Measurements from ENCODE around the gene GABRD. TPM values are rescaled to one million over a fixed set of nuclear protein-coding genes. Genes with fewer than 3 reads are reported as not detected.

The GABRD gene
- total RNA-seq, 1 donor from 2014 or later, result not detected

DNA sequence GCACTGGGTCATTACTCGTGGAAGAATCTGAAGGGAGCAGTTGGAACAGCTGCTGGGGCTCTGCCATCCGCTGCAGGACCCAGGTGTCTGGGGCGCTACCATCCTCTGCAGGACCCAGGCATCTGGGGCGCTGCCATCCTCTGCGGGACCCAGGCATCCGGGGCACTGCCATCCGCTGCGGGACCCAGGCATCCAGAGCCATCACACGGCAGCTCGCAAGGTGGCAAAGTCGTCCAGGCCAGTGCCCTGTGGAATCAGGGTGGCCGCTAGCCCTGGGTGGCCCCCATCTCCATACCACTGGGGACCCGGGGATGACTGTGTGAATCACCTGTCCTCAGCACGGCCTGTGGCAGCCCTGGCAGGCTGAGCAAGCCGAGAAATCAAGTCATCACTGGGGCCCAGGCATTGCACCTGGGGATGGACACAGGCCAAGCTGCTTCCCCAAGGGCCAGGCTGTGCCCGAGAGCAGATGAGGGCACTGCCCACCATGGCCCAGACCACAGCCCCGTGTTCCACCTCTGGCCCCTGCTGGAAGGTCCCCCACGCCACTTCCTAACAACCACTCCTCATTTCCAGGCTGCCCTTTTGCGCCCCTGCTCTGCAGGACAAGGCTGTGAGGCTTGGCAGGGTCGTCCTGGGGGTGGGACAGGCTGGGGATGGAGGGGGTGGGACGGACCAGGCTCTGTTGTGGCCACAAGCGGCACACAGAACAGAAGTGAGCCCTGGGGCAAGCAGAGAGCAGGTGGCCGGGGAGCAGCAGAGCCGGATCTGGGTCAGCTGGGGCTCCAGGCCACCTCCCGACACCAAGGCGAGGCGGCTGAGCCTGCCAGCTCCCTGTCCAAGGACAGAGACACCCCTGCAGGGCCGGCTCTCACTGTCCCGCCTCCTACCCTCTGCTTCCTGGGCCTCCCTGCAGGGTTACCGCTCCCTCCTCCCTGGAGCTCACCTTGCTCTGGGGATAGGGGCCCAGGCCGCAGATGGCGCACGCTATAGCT, 12.7 kb downstream of the GABRD start:
- Histone ChIP-seq H3K79me2 (ENCODE audit: insufficient read depth, low read length) (no peaks in the 10 kb centered on the region), H3K27ac (ENCODE audit: low read depth, low read length) (no peak overlapping the region), H3K4me2 (ENCODE audit: low read length) (no peak overlapping the region), H3K36me3 (ENCODE audit: insufficient read depth, low read length) (no peaks in the 10 kb centered on the region), H4K20me1 (ENCODE audit: insufficient read depth, low read length) (no peaks in the 10 kb centered on the region), H3K4me3 (ENCODE audit: insufficient read depth, low read depth, low read length) (no peak overlapping the region), H3K27me3 (ENCODE audit: insufficient read depth, low read length) (no peaks in the 10 kb centered on the region), H3K9ac (ENCODE audit: low read length) (no peak overlapping the region), H2AFZ (ENCODE audit: low read depth, low read length) (no peak overlapping the region), H3K9me3 (ENCODE audit: insufficient read depth, low read depth, low read length) (no peaks in the 10 kb centered on the region), H3K4me1 (ENCODE audit: insufficient read depth, low read length) (no peaks in the 10 kb centered on the region)
- Mint-ChIP-seq H3K9me3 (ENCODE audit: unreplicated experiment) (no peaks in the 10 kb centered on the region), H3K27me3 (ENCODE audit: low read depth, unreplicated experiment) (peaks cover 32% of the 10 kb centered on the region), H3K36me3 (ENCODE audit: low read depth, unreplicated experiment) (no peaks in the 10 kb centered on the region), H3K27ac (ENCODE audit: unreplicated experiment) (no peak overlapping the region), H3K4me1 (ENCODE audit: low read depth, unreplicated experiment) (no peaks in the 10 kb centered on the region), H3K4me3 (ENCODE audit: unreplicated experiment) (no peak overlapping the region)
- TF ChIP-seq, protein P1, sequence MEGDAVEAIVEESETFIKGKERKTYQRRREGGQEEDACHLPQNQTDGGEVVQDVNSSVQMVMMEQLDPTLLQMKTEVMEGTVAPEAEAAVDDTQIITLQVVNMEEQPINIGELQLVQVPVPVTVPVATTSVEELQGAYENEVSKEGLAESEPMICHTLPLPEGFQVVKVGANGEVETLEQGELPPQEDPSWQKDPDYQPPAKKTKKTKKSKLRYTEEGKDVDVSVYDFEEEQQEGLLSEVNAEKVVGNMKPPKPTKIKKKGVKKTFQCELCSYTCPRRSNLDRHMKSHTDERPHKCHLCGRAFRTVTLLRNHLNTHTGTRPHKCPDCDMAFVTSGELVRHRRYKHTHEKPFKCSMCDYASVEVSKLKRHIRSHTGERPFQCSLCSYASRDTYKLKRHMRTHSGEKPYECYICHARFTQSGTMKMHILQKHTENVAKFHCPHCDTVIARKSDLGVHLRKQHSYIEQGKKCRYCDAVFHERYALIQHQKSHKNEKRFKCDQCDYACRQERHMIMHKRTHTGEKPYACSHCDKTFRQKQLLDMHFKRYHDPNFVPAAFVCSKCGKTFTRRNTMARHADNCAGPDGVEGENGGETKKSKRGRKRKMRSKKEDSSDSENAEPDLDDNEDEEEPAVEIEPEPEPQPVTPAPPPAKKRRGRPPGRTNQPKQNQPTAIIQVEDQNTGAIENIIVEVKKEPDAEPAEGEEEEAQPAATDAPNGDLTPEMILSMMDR (IDR thresholded peaks at IDR 0.05; ENCODE audit: insufficient read depth, low read depth, low read length), result no peak
- no peak for TF ChIP-seq EZH2 (IDR thresholded peaks at IDR 0.05; ENCODE audit: insufficient read depth, low read length)
- no peak for DNase-seq (ENCODE audit: low read depth)
- no peak for FAIRE-seq

DNA sequence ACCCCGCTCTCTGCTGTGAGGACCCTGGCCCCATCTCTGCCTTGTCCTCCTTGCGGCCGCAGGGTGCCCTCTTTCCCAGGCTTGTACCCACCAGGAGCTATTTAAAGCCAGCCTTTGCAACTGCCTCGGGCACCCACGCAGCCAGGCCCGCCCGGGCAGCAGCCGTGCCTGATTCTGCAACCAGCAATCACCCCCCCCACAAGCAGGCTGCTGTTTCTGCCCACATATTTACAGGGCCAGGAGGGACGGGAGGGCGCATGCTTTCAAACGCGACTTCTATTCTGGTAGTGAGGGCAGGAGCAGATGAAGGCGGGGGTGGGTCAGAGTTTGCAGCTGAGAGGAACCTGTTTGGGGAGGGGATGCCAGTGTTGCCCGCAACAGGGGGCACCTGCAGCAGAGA, 13.6 kb downstream of the GABRD start:
- no peak for FAIRE-seq
- H3K4me1 Mint-ChIP-seq (ENCODE audit: low read depth, unreplicated experiment), result no peaks in the 10 kb centered on the region
- no peak overlapping the region for H3K4me2 ChIP-seq (ENCODE audit: low read length)

More for the DNA sequence above, 13.6 kb downstream of the GABRD start:
- no peak for DNase-seq (ENCODE audit: low read depth)
- no peaks in the 10 kb centered on the region for H3K27me3 ChIP-seq (ENCODE audit: insufficient read depth, low read length)
- no peaks in the 10 kb centered on the region for H3K79me2 ChIP-seq (ENCODE audit: insufficient read depth, low read length)
- no peaks in the 10 kb centered on the region for H4K20me1 ChIP-seq (ENCODE audit: insufficient read depth, low read length)
- H3K4me1 ChIP-seq (ENCODE audit: insufficient read depth, low read length), result no peaks in the 10 kb centered on the region
- Mint-ChIP-seq H3K9me3 (ENCODE audit: unreplicated experiment) (no peaks in the 10 kb centered on the region), H3K27ac (ENCODE audit: unreplicated experiment) (peak overlapping the region; percentile 26), H3K4me3 (ENCODE audit: unreplicated experiment) (no peak overlapping the region), H3K36me3 (ENCODE audit: low read depth, unreplicated experiment) (no peaks in the 10 kb centered on the region), H3K27me3 (ENCODE audit: low read depth, unreplicated experiment) (peaks cover 33% of the 10 kb centered on the region)
- no peak overlapping the region for H2AFZ ChIP-seq (ENCODE audit: low read depth, low read length)
- H3K36me3 ChIP-seq (ENCODE audit: insufficient read depth, low read length), result no peaks in the 10 kb centered on the region
- H3K9me3 ChIP-seq (ENCODE audit: insufficient read depth, low read depth, low read length), result no peaks in the 10 kb centered on the region
- TF ChIP-seq, protein P1 (IDR thresholded peaks at IDR 0.05; ENCODE audit: insufficient read depth, low read depth, low read length), result no peak
- TF ChIP-seq EZH2 (IDR thresholded peaks at IDR 0.05; ENCODE audit: insufficient read depth, low read length), result no peak
- H3K27ac ChIP-seq (ENCODE audit: low read depth, low read length), result no peak overlapping the region
- no peak overlapping the region for H3K4me3 ChIP-seq (ENCODE audit: insufficient read depth, low read depth, low read length)
- no peak overlapping the region for H3K9ac ChIP-seq (ENCODE audit: low read length)
